A172 (cell line): Measurements from ENCODE around the gene RBM27. TPM values are rescaled to one million over a fixed set of nuclear protein-coding genes. Genes with fewer than 3 reads are reported as not detected.

ENCODE experiments used
- total RNA-seq: library from RNA; depleted of rRNA; stranded (reverse); fragments of >200 nt; shearing (Covaris generic); gene quantifications from 2 replicates; pipeline ENCODE4 v1.2.3, GENCODE V29; 2014; rRNA removed

RBM27 gene
- total RNA-seq, 1 experiment from 2014 or later, result 46.6 TPM

Other genes with a start within 250 kb of the RBM27 start
- gene PLAC8L1, start 98.0 kb upstream of the RBM27 start, total RNA-seq, result not detected in 2 replicates
- gene LARS1, start 21.0 kb upstream of the RBM27 start, total RNA-seq, result 146 and 151 TPM in 2 replicates
- 0.29 TPM in 1 of 2 replicates, not detected in the other for gene POU4F3, start 135.2 kb downstream of the RBM27 start, total RNA-seq
- gene TCERG1, start 243.7 kb downstream of the RBM27 start, total RNA-seq, result 93.1 and 132 TPM in 2 replicates